ENCODE measurements around the gene NELL1.

The NELL1 gene

DNA sequence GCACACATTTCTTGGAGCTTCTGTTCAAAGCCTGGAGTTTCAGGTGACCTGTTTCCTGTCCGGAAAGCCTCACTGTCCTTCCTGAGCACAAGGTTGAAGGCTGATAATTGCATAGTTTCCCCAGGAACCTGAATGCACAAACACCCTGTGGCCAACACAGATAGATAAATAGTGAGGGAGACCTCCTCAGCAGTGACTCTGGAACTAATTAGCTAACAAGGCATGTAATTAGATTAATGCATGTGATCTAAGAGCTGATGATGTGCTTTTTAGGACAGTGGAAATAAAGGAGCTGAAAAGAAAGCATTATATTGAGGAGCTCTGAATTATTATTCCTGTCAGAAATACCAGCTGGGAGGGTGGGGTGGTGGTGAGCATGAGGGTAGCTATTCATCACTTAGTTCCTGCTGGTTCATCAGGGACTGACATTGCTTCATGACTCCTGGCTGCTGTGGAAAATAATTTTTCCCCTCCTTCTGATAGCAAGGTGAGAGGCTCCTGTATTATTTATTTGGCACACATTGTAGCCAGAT is 101.1 kb downstream of the NELL1 start:
- WGBS (ENCODE audit: extremely low coverage, insufficient coverage, insufficient read length), result no CpG with 5 or more reads among the region's 1 CpG
- Histone ChIP-seq H3K36me3 (ENCODE audit: control insufficient read depth in 1 of 2, insufficient read depth in 2 of 2, low read length in 2 of 2) (no peaks in the 10 kb centered on the region), H3K4me3 (ENCODE audit: low read depth, low read length) (no peak overlapping the region), H2BK5ac (ENCODE audit: low read depth, low read length, poor library complexity) (no peak overlapping the region), H3K27me3 (ENCODE audit: insufficient read depth, low read length) (no peaks in the 10 kb centered on the region), H3K4ac (ENCODE audit: low read depth, low read length) (no peak overlapping the region), H3K79me2 (ENCODE audit: control insufficient read depth, insufficient read depth, low read length, poor library complexity) (no peaks in the 10 kb centered on the region), H4K8ac (ENCODE audit: low read depth, low read length) (no peak overlapping the region), H4K91ac (ENCODE audit: low read depth, low read length) (no peak overlapping the region), H4K12ac (ENCODE audit: low read depth, low read length) (no peak overlapping the region), H3K18ac (ENCODE audit: low read length) (no peak overlapping the region), H2AFZ (ENCODE audit: insufficient read depth, low read length, poor library complexity) (no peak overlapping the region), H3K4me2 (ENCODE audit: low read length) (no peak overlapping the region), H2BK120ac (ENCODE audit: insufficient read depth, low read length, poor library complexity) (no peak overlapping the region), H2BK12ac (ENCODE audit: low read length) (no peak overlapping the region), H3K27ac (ENCODE audit: low read depth, low read length) (no peak overlapping the region), H3K79me1 (ENCODE audit: low read length) (no peaks in the 10 kb centered on the region), H2AK5ac (ENCODE audit: low read length) (no peak overlapping the region), H3K9ac (ENCODE audit: low read length) (no peak overlapping the region), H3K14ac (ENCODE audit: low read length) (no peak overlapping the region), H3K4me1 (ENCODE audit: control insufficient read depth in 1 of 2, insufficient read depth in 2 of 2, low read length in 2 of 2) (no peaks in the 10 kb centered on the region), H3K23ac (ENCODE audit: low read length) (no peak overlapping the region), H3K9me3 (ENCODE audit: insufficient read depth, low read depth, low read length) (no peaks in the 10 kb centered on the region)
- peak in 1 of 2 donors; percentile 7 for DNase-seq

- Histone ChIP-seq H2BK5ac (ENCODE audit: low read depth, low read length, poor library complexity) (no peak overlapping the region), H3K79me2 (ENCODE audit: control insufficient read depth, insufficient read depth, low read length, poor library complexity) (no peaks in the 10 kb centered on the region), H3K4me2 (ENCODE audit: low read length) (no peak overlapping the region), H2BK12ac (ENCODE audit: low read length) (no peak overlapping the region), H3K4me1 (ENCODE audit: control insufficient read depth in 1 of 2, insufficient read depth in 2 of 2, low read length in 2 of 2) (no peaks in the 10 kb centered on the region), H4K8ac (ENCODE audit: low read depth, low read length) (no peak overlapping the region), H3K4me3 (ENCODE audit: low read depth, low read length) (no peak overlapping the region), H4K91ac (ENCODE audit: low read depth, low read length) (no peak overlapping the region), H3K79me1 (ENCODE audit: low read length) (no peaks in the 10 kb centered on the region), H2AK5ac (ENCODE audit: low read length) (no peak overlapping the region), H3K18ac (ENCODE audit: low read length) (no peak overlapping the region), H3K14ac (ENCODE audit: low read length) (no peak overlapping the region), H3K4ac (ENCODE audit: low read depth, low read length) (no peak overlapping the region), H3K23ac (ENCODE audit: low read length) (no peak overlapping the region), H3K9me3 (ENCODE audit: insufficient read depth, low read depth, low read length) (no peaks in the 10 kb centered on the region), H3K27ac (ENCODE audit: low read depth, low read length) (no peak overlapping the region), H2AFZ (ENCODE audit: insufficient read depth, low read length, poor library complexity) (no peak overlapping the region), H3K36me3 (ENCODE audit: control insufficient read depth in 1 of 2, insufficient read depth in 2 of 2, low read length in 2 of 2) (no peaks in the 10 kb centered on the region), H3K27me3 (ENCODE audit: insufficient read depth, low read length) (no peaks in the 10 kb centered on the region), H2BK120ac (ENCODE audit: insufficient read depth, low read length, poor library complexity) (no peak overlapping the region), H4K12ac (ENCODE audit: low read depth, low read length) (no peak overlapping the region), H3K9ac (ENCODE audit: low read length) (no peak overlapping the region)
- no peak for DNase-seq
Observed at GRCh38 chr11:20771026-20771425, 101.6 kb downstream of the NELL1 start.

GRCh38 chr11:20771681-20772080 is 102.3 kb downstream of the NELL1 start:
- no peaks in the 10 kb centered on the region for H3K27me3 ChIP-seq (ENCODE audit: insufficient read depth, low read length)
- H3K4me1 ChIP-seq (ENCODE audit: control insufficient read depth in 1 of 2, insufficient read depth in 2 of 2, low read length in 2 of 2), result no peaks in the 10 kb centered on the region
- no peak overlapping the region for H2AFZ ChIP-seq (ENCODE audit: insufficient read depth, low read length, poor library complexity)
- H4K8ac ChIP-seq (ENCODE audit: low read depth, low read length), result no peak overlapping the region
- no peak overlapping the region for H2BK5ac ChIP-seq (ENCODE audit: low read depth, low read length, poor library complexity)
- H3K9ac ChIP-seq (ENCODE audit: low read length), result no peak overlapping the region
- no peaks in the 10 kb centered on the region for H3K36me3 ChIP-seq (ENCODE audit: control insufficient read depth in 1 of 2, insufficient read depth in 2 of 2, low read length in 2 of 2)
- H4K91ac ChIP-seq (ENCODE audit: low read depth, low read length), result no peak overlapping the region
- H3K4me3 ChIP-seq (ENCODE audit: low read depth, low read length), result no peak overlapping the region
- no peak overlapping the region for H3K18ac ChIP-seq (ENCODE audit: low read length)
- H3K4ac ChIP-seq (ENCODE audit: low read depth, low read length), result no peak overlapping the region
- no peak overlapping the region for H3K14ac ChIP-seq (ENCODE audit: low read length)
- H3K9me3 ChIP-seq (ENCODE audit: insufficient read depth, low read depth, low read length), result no peaks in the 10 kb centered on the region
- H3K79me1 ChIP-seq (ENCODE audit: low read length), result no peaks in the 10 kb centered on the region
- no peak overlapping the region for H3K4me2 ChIP-seq (ENCODE audit: low read length)
- no CpG with 5 or more reads among the region's 3 CpGs for WGBS (ENCODE audit: extremely low coverage, insufficient coverage, insufficient read length)
- H2AK5ac ChIP-seq (ENCODE audit: low read length), result no peak overlapping the region
- no peak overlapping the region for H3K27ac ChIP-seq (ENCODE audit: low read depth, low read length)
- H2BK120ac ChIP-seq (ENCODE audit: insufficient read depth, low read length, poor library complexity), result no peak overlapping the region
- no peak for DNase-seq
- no peak overlapping the region for H4K12ac ChIP-seq (ENCODE audit: low read depth, low read length)
- H3K23ac ChIP-seq (ENCODE audit: low read length), result no peak overlapping the region
- H2BK12ac ChIP-seq (ENCODE audit: low read length), result no peak overlapping the region
- no peaks in the 10 kb centered on the region for H3K79me2 ChIP-seq (ENCODE audit: control insufficient read depth, insufficient read depth, low read length, poor library complexity)

DNA sequence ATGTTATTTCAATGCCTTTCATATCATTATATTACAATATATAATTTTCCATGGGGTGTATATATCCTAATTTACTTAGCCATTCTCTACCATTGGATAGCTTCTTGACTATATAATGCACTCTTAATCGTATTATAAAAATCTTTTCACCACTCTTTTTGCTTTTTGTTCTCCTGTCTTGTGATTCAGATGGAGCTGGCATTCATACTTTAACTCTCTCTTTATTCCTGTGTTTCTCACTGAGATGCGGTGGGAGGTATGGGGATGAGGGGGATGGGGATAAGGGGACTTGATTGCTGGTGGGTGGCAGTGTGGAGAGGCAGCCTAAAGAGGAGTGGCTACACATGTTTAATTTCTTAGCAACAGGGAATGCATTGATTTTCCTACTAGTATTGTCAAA is 105.9 kb downstream of the NELL1 start:
- Histone ChIP-seq H2BK120ac (ENCODE audit: insufficient read depth, low read length, poor library complexity) (no peak overlapping the region), H3K9ac (ENCODE audit: low read length) (no peak overlapping the region), H3K27ac (ENCODE audit: low read depth, low read length) (no peak overlapping the region), H3K79me1 (ENCODE audit: low read length) (no peaks in the 10 kb centered on the region), H4K91ac (ENCODE audit: low read depth, low read length) (no peak overlapping the region), H4K12ac (ENCODE audit: low read depth, low read length) (no peak overlapping the region), H3K23ac (ENCODE audit: low read length) (no peak overlapping the region), H3K14ac (ENCODE audit: low read length) (no peak overlapping the region), H3K9me3 (ENCODE audit: insufficient read depth, low read depth, low read length) (no peaks in the 10 kb centered on the region), H4K8ac (ENCODE audit: low read depth, low read length) (no peak overlapping the region), H3K4me3 (ENCODE audit: low read depth, low read length) (no peak overlapping the region), H3K79me2 (ENCODE audit: control insufficient read depth, insufficient read depth, low read length, poor library complexity) (no peaks in the 10 kb centered on the region), H3K4me1 (ENCODE audit: control insufficient read depth in 1 of 2, insufficient read depth in 2 of 2, low read length in 2 of 2) (no peaks in the 10 kb centered on the region), H2AK5ac (ENCODE audit: low read length) (no peak overlapping the region), H3K36me3 (ENCODE audit: control insufficient read depth in 1 of 2, insufficient read depth in 2 of 2, low read length in 2 of 2) (no peaks in the 10 kb centered on the region), H3K4ac (ENCODE audit: low read depth, low read length) (no peak overlapping the region), H2AFZ (ENCODE audit: insufficient read depth, low read length, poor library complexity) (no peak overlapping the region), H2BK12ac (ENCODE audit: low read length) (no peak overlapping the region), H3K18ac (ENCODE audit: low read length) (no peak overlapping the region), H3K27me3 (ENCODE audit: insufficient read depth, low read length) (no peaks in the 10 kb centered on the region), H3K4me2 (ENCODE audit: low read length) (no peak overlapping the region), H2BK5ac (ENCODE audit: low read depth, low read length, poor library complexity) (no peak overlapping the region)
- WGBS (ENCODE audit: extremely low coverage, insufficient coverage, insufficient read length), result no CpG with 5 or more reads among the region's 2 CpGs
- DNase-seq, result no peak

Measured in trophoblast cell (in vitro differentiated cells and primary cell).